Fibroblast of gingiva (primary cell): ENCODE results near the gene USP47.

Experiments
- DNase-seq: peaks from one replicate; pipeline ENCODE4 v3.0.0-alpha.2; 2011; ENCODE audit warnings: low read depth

USP47 gene

GRCh38 chr11:11967669-11968510 is 126.1 kb downstream of the USP47 start:
- no peak for DNase-seq

DNA sequence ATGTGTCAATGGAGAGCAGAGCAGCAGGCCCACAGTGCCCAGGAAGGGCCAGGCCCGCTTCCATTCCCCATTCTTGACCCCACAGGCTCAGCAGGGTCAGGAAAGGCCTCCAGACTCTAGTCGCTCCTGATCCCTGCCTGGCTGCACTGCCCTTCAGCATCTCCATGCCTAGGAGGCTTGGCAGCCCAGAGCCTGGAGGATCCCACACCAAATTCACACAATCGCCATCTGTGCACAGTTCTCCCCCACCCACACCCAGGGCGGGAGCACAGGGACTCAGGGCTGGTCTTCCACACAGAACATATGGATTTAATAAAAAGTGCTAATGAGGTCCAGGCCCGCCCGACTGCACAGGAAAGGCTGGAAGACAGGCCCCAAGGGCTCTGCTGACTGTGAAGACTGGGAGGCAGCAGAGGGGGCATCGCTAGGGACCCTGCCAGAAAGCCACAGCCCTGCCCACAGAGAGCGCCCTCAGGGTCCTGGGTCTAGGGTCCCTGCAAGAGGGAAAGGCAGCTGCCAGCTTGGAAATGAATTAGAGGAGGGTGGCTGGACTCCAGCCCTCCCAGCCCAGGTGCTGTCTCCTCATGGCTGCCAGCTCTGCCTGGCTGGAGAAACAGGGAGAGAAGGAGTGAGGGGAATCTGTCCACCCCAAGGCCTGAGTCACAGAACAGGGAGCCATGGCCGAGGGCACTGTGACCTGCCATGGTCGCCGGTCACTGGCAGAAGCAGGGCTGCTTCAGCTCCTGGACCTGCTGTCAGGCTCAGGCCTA is 126.9 kb downstream of the USP47 start:
- peak; percentile 82 for DNase-seq

DNA sequence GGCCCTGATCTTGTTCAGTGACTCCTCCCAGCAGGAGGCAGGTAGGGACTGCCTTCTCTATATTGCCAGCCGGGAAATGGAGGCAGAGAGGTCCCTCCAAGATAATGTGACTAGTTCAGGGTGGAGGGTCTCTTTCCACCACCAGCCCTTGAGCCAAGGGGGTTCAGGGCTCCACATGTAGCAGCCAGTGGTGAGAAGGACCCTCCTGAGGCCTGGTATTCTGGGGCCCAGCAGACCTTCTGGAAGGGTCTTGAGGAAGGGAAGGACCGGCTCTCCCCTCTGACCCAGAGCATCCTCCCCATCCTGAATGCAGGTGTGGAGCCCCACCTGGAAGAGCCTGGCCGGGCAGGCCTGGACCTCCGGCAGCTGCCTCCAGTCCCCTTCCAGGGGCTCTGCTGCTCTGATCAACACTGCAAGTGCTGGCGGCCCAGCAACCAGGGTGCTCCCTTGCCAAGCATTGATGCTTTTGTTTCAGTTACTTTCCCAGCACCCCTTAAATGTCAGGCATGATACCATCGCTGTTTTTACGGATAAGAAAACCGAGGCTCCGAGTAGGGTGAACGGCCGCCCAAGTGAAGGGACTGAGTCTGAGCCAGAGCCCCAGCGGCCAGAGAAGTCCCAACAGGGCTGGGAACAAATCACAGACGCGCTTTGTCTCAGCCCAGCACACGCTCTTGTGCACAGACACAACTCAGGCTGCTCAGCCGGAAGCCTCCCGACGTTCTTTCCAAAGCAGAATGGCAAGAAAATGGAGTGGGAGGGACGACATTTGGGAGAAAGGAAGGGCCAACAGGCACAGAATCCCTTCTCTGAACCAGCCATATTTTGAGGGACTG is 127.8 kb downstream of the USP47 start:
- DNase-seq: no peak

DNA sequence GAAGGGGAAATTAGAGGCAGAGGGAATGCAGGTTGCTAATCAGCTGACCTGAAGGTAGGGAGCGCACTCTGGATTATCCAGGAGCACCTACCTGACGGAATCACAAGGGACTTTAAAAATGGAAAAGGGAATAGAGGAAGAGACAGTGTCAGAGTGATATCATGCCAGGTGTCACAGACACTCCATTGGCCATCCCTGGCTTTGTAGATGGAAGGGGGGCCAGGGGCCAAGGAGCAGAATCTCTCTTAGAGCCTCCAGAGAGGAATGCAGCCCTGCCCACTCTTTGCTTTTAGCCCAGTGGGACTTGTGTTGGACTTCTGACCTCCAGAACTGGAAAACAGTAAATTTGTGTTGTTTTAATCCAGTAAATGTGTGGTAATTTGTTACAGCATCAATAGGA is 128.8 kb downstream of the USP47 start:
- no peak for DNase-seq

DNA sequence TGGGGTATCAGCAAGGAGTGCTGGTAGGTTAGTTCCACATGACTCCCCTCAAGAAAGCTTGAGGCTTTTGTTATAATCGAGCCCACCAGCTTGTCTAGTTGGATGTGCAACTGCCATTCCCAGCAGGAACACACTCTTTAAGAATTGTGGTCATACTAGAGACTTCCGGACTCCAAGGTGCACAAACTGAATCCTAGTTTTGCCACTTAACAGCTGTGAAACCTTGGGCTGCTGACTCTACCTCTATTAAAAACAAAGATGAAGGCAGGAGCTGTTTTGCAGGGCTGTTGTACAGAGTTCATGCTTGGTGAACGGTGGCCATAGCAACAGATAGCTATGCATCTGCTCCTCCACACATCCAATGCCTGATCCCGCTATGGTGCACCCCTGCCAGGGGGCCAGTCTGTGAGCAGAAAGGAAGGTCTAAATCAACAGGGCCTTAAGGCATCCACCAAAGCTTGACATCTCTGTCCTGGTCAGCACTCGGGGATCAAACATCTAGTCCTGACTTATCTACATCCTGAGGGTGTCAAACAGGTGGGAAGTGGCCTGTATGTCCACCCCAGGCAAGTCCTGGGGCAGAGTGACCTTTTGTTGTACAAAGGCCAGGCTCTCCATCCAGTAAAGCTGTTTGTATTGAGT is 130.3 kb downstream of the USP47 start:
- DNase-seq: no peak

DNA sequence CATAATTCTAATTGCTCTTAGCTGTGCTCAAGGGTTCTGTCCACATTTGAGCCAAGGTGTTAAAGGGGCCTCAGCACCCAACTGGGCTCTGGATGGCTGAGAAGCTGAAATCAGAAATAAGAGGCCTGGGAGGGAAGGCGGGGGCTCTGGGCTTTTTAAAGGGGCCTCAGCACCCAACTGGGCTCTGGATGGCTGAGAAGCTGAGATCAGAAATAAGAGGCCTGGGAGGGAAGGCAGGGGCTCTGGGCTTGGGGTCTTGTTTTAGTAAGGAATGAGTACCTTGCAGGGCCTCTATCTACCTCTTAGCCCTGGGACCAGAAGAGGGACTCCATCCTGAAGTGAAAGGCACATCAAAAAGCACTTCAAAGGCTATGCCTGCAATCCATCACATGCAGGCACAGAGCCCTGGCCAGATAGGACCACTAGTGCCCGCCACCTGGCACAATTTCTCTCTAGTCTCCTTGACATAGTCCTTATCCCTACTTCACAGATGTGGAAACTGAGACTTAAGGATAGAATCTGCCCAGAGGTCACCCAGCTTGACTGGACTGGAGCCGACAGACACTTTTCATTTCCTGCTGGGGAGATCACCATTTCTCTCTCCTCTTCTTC is 131.1 kb downstream of the USP47 start:
- no peak for DNase-seq

- peak; percentile 80 for DNase-seq
Observed at GRCh38 chr11:11973361-11973800, 131.6 kb downstream of the USP47 start.

- DNase-seq: no peak
Observed at GRCh38 chr11:11973866-11974265, 132.1 kb downstream of the USP47 start.

- no peak for DNase-seq
Observed at GRCh38 chr11:11975201-11976092, 133.7 kb downstream of the USP47 start.

DNA sequence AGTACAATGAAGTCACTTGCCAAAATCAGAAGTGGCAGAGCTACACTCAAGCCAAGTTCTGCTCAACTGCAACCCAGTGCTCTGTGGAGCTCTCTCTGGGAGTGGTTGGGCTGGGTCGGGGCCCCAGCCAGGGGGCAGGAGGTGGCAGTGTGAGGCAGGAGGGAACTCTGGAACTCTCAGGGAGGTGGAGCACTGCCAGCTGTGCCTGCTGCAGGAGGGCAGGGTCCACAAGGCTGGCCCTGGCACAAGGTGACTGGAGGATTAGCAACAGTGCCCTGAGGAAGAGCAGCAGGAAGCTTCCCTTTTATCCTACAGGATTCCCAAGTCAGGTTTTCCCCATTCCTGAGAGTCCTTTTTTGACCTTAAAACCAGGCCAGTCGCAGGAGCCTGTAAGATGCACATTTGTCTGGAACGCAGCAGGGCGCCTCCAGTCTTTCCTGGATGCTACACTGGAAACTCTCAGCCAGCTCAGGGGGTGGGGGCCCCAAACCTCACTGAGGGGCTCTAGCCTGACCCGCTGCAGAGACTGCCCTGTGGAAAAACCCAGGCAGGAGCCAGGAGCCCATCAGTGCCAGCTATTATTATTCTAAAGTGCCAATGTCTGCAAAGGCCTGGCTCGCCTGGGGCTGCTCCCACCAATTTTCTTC is 134.8 kb downstream of the USP47 start:
- no peak for DNase-seq

GRCh38 chr11:11977206-11977938 is 135.6 kb downstream of the USP47 start:
- DNase-seq: peak; percentile 75

GRCh38 chr11:11978098-11978637 is 136.4 kb downstream of the USP47 start:
- DNase-seq: no peak

- DNase-seq: peak; percentile 44
Observed at GRCh38 chr11:11978792-11979487, 137.2 kb downstream of the USP47 start.

DNA sequence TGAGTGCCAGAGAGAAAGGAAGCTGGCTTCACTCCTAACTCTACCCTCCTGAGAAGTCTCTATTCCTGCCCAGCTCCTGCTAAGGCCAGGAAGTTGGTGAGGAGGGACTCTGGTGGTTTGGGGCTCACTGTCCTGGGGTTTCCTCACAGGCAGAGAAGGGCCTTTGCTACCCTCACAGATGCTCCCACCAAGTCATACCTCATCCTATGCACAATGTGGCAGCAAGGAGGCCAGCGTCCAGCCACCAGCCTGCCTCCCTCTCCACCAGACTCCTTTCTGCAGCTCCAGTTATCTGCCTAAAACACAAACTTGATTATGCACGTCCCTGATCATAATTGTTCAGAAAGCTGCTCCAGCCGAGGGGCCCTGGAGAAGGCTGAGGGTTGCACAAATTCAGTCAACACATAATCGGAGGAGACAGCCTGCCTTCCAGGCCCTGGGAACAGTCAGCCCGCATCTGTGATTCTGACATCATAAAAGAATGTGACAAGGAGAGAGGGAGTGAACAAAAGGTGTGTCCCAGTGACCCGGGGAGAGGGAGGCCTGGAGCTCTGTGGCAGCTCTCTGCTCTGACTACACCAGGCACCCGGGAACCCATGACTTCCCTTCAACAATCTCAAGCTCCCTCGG is 137.8 kb downstream of the USP47 start:
- DNase-seq: peak; percentile 68

GRCh38 chr11:11980200-11980599 is 138.4 kb downstream of the USP47 start:
- DNase-seq: no peak

DNA sequence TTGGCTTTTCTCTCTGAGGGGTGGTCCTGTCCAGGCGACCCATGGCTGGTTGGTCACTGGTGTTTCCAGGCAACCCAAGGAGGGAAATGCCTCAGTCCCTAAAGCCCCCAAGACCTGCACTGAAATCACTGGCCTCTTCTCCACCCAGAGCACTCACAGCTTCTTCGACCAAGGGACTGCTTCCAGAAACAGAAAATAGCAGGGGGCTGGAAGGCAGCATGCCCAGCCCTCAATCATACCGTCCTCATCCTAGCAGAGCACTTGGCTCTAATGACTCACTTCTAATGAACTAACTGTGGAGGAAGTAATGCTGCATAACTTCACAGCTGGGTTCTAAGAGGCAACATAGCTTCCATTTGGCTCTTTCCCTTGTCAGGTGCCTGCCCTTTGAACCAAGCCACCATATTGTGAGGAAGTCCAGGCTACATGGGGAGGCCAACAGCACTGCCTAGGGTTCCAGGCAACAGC is 139.1 kb downstream of the USP47 start:
- DNase-seq: no peak

- no peak for DNase-seq
Observed at GRCh38 chr11:11981364-11981763, 139.6 kb downstream of the USP47 start.

DNA sequence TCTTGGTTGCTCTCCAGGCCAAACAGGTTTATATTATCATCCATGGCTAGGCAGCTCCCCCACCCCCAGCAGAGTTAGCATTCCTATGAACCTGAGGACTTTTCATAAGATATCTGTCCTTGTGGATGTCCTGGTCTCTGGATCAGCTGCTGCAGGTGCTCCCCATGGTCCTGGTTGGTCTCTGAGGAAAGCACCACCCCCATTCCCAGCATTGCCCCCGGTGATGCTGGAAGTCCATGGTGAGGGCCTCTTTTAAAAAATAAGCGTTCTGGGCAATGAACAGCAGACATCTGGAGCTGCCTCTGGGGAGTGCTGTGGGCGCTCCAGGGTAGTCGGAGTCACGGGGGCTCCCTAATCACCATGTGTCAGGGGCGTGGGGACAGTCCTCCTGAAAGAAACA is 140.1 kb downstream of the USP47 start:
- no peak for DNase-seq
